OCI-LY7 (cell line): ENCODE results near the gene DGKE.

ENCODE experiments used
- EZH2phosphoT487 ChIP-seq: fragments of 200-600 bp; sonication (generic); IDR thresholded peaks from 2 replicates; pipeline ENCODE4 v1.6.1; 2018; ENCODE audit warnings: low read depth, borderline replicate concordance, mild to moderate bottlenecking, mixed run types, antibody characterized with exemption, low read length, moderate library complexity, mixed read lengths
- TF ChIP-seq, protein P1 (sequence below): fragments of 200-600 bp; sonication (generic); conservative IDR thresholded peaks from 2 replicates; pipeline ENCODE4 v1.5.1; 2014; ENCODE audit warnings: mild to moderate bottlenecking, antibody characterized with exemption, low read length, moderate library complexity, mixed read lengths

DNA sequence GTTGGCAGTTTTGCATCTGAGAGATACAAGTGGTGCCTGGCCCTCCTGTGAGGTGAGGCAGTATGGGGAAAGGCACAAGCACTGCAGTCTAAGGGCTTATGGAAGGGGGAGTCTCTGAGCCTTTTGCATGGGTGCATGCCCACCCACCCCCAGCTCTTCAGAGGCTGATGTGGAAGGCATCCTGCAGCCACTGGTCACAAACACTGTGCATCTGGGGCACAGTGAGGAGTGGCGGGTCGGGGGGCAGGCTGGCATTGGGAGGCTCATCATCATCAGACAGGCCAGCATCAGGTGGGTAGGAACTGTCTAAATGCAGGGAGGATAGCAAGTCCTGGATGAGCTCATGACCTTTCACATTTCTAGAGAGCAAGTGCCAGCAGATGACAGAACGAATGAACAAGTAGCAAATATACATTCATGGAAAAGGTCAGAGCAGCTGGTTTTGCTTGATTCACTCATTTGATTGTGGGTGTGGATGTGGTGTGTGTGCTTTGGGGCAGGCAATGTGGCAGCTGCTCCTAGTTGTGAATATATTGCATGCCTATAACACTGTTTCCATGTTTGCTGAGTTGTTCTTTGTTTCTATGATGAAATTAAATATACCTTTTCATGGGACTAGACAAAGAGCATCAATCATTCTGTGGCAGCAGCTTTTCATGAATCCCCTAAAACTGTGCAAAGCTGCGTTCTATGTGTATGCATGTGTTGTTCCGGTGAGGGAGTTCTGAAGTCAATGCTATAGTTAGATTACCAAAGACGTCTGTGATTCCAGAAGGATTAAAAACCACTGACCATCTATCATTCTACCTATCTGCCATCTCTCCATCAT is 50.7 kb downstream of the DGKE start:
- TF ChIP-seq, protein P1, sequence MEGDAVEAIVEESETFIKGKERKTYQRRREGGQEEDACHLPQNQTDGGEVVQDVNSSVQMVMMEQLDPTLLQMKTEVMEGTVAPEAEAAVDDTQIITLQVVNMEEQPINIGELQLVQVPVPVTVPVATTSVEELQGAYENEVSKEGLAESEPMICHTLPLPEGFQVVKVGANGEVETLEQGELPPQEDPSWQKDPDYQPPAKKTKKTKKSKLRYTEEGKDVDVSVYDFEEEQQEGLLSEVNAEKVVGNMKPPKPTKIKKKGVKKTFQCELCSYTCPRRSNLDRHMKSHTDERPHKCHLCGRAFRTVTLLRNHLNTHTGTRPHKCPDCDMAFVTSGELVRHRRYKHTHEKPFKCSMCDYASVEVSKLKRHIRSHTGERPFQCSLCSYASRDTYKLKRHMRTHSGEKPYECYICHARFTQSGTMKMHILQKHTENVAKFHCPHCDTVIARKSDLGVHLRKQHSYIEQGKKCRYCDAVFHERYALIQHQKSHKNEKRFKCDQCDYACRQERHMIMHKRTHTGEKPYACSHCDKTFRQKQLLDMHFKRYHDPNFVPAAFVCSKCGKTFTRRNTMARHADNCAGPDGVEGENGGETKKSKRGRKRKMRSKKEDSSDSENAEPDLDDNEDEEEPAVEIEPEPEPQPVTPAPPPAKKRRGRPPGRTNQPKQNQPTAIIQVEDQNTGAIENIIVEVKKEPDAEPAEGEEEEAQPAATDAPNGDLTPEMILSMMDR: no peak
- TF ChIP-seq EZH2phosphoT487: no peak
